Heart left ventricle (tissue), 16 donors: Measurements from ENCODE around the gene RITA1. TPM values are rescaled to one million over a fixed set of nuclear protein-coding genes. Genes with fewer than 3 reads are reported as not detected.

ENCODE experiments used
- ATAC-seq, 4 donors: fragments of 200-7000 bp; cut with Tn5 transposase; one replicate each; pipeline ENCODE4 v1.9.1; 2020 to 2022; ENCODE audit warnings: moderate library complexity in 4 of 4, mild to moderate bottlenecking in 3 of 4, moderate number of reproducible peaks in 1 of 4
- DNase-seq, 5 donors: peaks; one replicate each; pipeline ENCODE4 v3.0.0-alpha.2; 2020
- H3K27ac ChIP-seq, 12 donors: fragments of 200-600 bp; sonication (generic) in 4 of 12; one replicate each; pipeline versions ENCODE4 v1.5.0 to v1.8.0; 2016 to 2022; ENCODE audit warnings: mild to moderate bottlenecking in 2 of 12
- H3K27me3 ChIP-seq, 9 donors: fragments of 200-600 bp; sonication (generic) in 2 of 9; one replicate each; pipeline versions ENCODE4 v1.5.1 to v1.8.0; 2016 to 2022; ENCODE audit warnings: mild to moderate bottlenecking in 3 of 9
- H3K36me3 ChIP-seq, 9 donors: fragments of 200-600 bp; sonication (generic) in 2 of 9; one replicate each; pipeline versions ENCODE4 v1.5.0 to v1.8.0; 2018 to 2022; ENCODE audit warnings: mild to moderate bottlenecking in 2 of 9
- H3K4me1 ChIP-seq, 12 donors: fragments of 200-600 bp; sonication (generic) in 4 of 12; one replicate each; pipeline versions ENCODE4 v1.5.0 to v1.8.0; 2016 to 2022; ENCODE audit warnings: mild to moderate bottlenecking in 3 of 12
- H3K4me3 ChIP-seq, 12 donors: fragments of 200-600 bp; sonication (generic) in 4 of 12; one replicate each; pipeline versions ENCODE4 v1.5.0 to v1.8.0; 2017 to 2022; ENCODE audit warnings: mild to moderate bottlenecking in 9 of 12, moderate library complexity in 4 of 12
- H3K9me3 ChIP-seq, 12 donors: fragments of 200-600 bp; sonication (generic) in 4 of 12; one replicate each; pipeline versions ENCODE4 v1.5.0 to v1.8.0; 2016 to 2022; ENCODE audit warnings: mild to moderate bottlenecking in 1 of 12
- CTCF ChIP-seq, 12 donors: fragments of 200-600 bp; sonication (generic) in 4 of 12; IDR thresholded peaks; one replicate each; pipeline versions ENCODE4 v1.5.0 to v1.8.0; 2018 to 2022; ENCODE audit warnings: antibody characterized with exemption in 12 of 12, mild to moderate bottlenecking in 5 of 12
- POLR2A ChIP-seq, 2 donors: fragments of 450-650 bp; IDR thresholded peaks; one replicate each; pipeline ENCODE4 v1.6.1; 2017; ENCODE audit warnings: antibody characterized with exemption in 2 of 2, mild to moderate bottlenecking in 2 of 2, moderate library complexity in 2 of 2
- WGBS, 4 donors: extraction: QIAGEN DNeasy Blood & Tissue Kit in 2 of 4; methylation state at CpG; one replicate each; pipeline versions ENCODE4 v1.1.5 to v1.1.7; 2013 to 2018; 5-methylcytosine and 5-hydroxymethylcytosine counted together
- intact Hi-C, 10 donors: fragments of 100-400 bp; cut with DNase I; formaldehyde crosslinking; loops; one replicate each; pipeline versions ENCODE4 v1.11.1 to v1.14.2; 2022
- microRNA-seq, 4 donors: library from miRNA; unstranded; fragments of <30 nt; microRNA quantifications; one replicate each; pipeline versions ENCODE4 to v1.2.0, GENCODE V29; 2017 to 2020
- polyA plus RNA-seq, 2 donors: library from polyadenylated mRNA; stranded (reverse); fragments of 200-250 nt; gene quantifications; one replicate each; pipeline ENCODE4 v1.2.3, GENCODE V29; 2013
- total RNA-seq, 9 donors: library from RNA; depleted of rRNA in 2 of 9; stranded (reverse); fragments of >200 nt in 2 of 9; fragmentation: NEBNext Ultra II Directional in 3 of 9; extraction: Animal tissue kit (Norgen Biotek cat#: 25700) in 3 of 9; gene quantifications; one replicate each; pipeline versions ENCODE4 v1.1.0 to v1.2.4, GENCODE V29; 2016 to 2023
- donor health status: ischemic (EF 13 %, LVEDD 7.1; RV severe dilation, severe dysfunction).
- donor health status: healthy with polysubstance abuse.
- donor health status: DM: no; HTN: yes; CAD: no.
- donor health status: DM: no; HTN: no; CAD: no.
- donor health status: ischemic (EF 25% LVEDD 6.9; RV normal size, moderate dysfunction).
- donor health status: ischemic (EF 25% LVEDD 5.7; RV mildly dilated, moderate dysfunction).
- donor health status: healthy.
- donor health status: DM: yes; HTN: yes; CAD: no.
- donor health status: ischemic (EF 35%, LVEDD 5.7; RV mildly dilated, moderate dysfunction).
- donor health status: nonischemic (EF 11% LVEDD 7.7; RV severe dilation, severe dysfunction).
- donor health status: DM: yes; HTN: yes; CAD: no.
- donor health status: PGD.
- donor health status: ischemic (EF 29% LVEDD 5.4; RV normal size, mild dysfunction).
- donor health status: nonischemic (EF 23%, LVEDD 6.1; RV moderate dilation, normal function).

The RITA1 gene
- total and polyA plus RNA-seq, 11 donors = 10.4 to 30.7 (median 14.7) TPM

GRCh38 chr12:113241191-113242025, 55.9 kb downstream of the RITA1 start:
- Histone ChIP-seq H3K4me3 (no peak overlapping the region), H3K9me3 (no peaks in the 10 kb centered on the region), H3K4me1 (peaks cover 8 to 97% (median 92%) of the 10 kb centered on the region in 12 donors), H3K27ac (peak overlapping the region; percentile 19 to 94 (median 73)), H3K27me3 (no peaks in the 10 kb centered on the region), H3K36me3 (peaks cover 0 to 41% (median 27%) of the 10 kb centered on the region in 9 donors)
- 62 to 73% (median 69%) methylated on average over 13 to 14 of the region's 14 CpGs for WGBS, 4 donors
- peak in 2 of 5 donors; percentile 38 to 51 for DNase-seq
- TF ChIP-seq POLR2A (IDR thresholded peaks at IDR 0.05) (no peak), CTCF (IDR thresholded peaks at IDR 0.05) (no peak)
- no peak for ATAC-seq
- intact Hi-C loops = no loop called here

Small RNA genes within 50 kb of the gene (microRNA-seq; reads per million reads assigned to microRNA genes)
- 0 to 0.06 (median 0) reads per million in 4 donors for gene MIR7106

Other genes with a start within 250 kb of the RITA1 start
- gene OAS3, start 247.2 kb upstream of the RITA1 start, total RNA-seq = 10 to 100 TPM in 4 of 9 donors, 1 to 10 TPM in 5; 5.7 to 45.1 (median 10.0) TPM
- 1 to 10 TPM; 4.1 to 4.6 TPM for gene OAS3, start 247.2 kb upstream of the RITA1 start, polyA plus RNA-seq
- gene OAS2, start 207.2 kb upstream of the RITA1 start, total RNA-seq = 10 to 100 TPM in 4 of 9 donors, 1 to 10 TPM in 5; 6.0 to 46.1 (median 9.8) TPM
- 1 to 10 TPM; 3.8 to 4.2 TPM for gene OAS2, start 207.2 kb upstream of the RITA1 start, polyA plus RNA-seq
- 1 to 10 TPM; 1.2 to 3.2 (median 2.4) TPM for gene DTX1, start 129.0 kb upstream of the RITA1 start, total RNA-seq
- 1 to 10 TPM in 1 of 2 donors, under 1 TPM in 1; 0.50 to 1.2 TPM for gene DTX1, start 129.0 kb upstream of the RITA1 start, polyA plus RNA-seq
- gene RASAL1, start 50.0 kb upstream of the RITA1 start, total RNA-seq = not detected
- not detected for gene RASAL1, start 50.0 kb upstream of the RITA1 start, polyA plus RNA-seq
- gene CFAP73, start 36.0 kb upstream of the RITA1 start, total RNA-seq = not detected
- under 1 TPM; 0.04 to 0.11 TPM for gene CFAP73, start 36.0 kb upstream of the RITA1 start, polyA plus RNA-seq
- 10 to 100 TPM; 28.2 to 60.2 (median 38.2) TPM for gene DDX54, start 243 bp upstream of the RITA1 start, total RNA-seq
- gene DDX54, start 243 bp upstream of the RITA1 start, polyA plus RNA-seq = 10 to 100 TPM; 23.4 to 53.2 TPM
- 100 to 1,000 TPM in 4 of 9 donors, 10 to 100 TPM in 5; 52.1 to 136 (median 92.0) TPM for gene TPCN1, start 35.7 kb downstream of the RITA1 start, total RNA-seq
- 10 to 100 TPM; 22.6 to 75.1 TPM for gene TPCN1, start 35.7 kb downstream of the RITA1 start, polyA plus RNA-seq
- 10 to 100 TPM in 8 of 9 donors, 1 to 10 TPM in 1; 9.7 to 33.2 (median 12.3) TPM for gene SLC8B1, start 149.4 kb downstream of the RITA1 start, total RNA-seq
- 1 to 10 TPM; 8.8 to 8.9 TPM for gene SLC8B1, start 149.4 kb downstream of the RITA1 start, polyA plus RNA-seq
- gene PLBD2, start 172.9 kb downstream of the RITA1 start, total RNA-seq = 10 to 100 TPM; 28.8 to 66.6 (median 33.6) TPM
- gene PLBD2, start 172.9 kb downstream of the RITA1 start, polyA plus RNA-seq = 10 to 100 TPM; 15.6 to 17.5 TPM
- 10 to 100 TPM in 1 of 9 donors, 1 to 10 TPM in 1, under 1 TPM in 2, not detected in 5; 0.28 to 10.5 (median 0.99) TPM for gene SDS, start 218.2 kb downstream of the RITA1 start, total RNA-seq
- gene SDS, start 218.2 kb downstream of the RITA1 start, polyA plus RNA-seq = under 1 TPM in 1 of 2 donors, not detected in 1; 0.32 TPM
- 10 to 100 TPM in 4 of 9 donors, 1 to 10 TPM in 5; 2.6 to 21.0 (median 7.9) TPM for gene SDSL, start 236.7 kb downstream of the RITA1 start, total RNA-seq
- gene SDSL, start 236.7 kb downstream of the RITA1 start, polyA plus RNA-seq = 1 to 10 TPM; 2.5 to 3.3 TPM